Activated CD4-positive, CD25-positive, alpha-beta regulatory T cell treated with anti-CD3 and anti-CD28 coated beads, Interleukin-2, amount 50 U/mL, for 72 hours (primary cell): ENCODE data around the gene MSI1.

ENCODE experiments used
- DNase-seq: peaks from one replicate; pipeline ENCODE4 v3.0.0; 2021

The MSI1 gene

GRCh38 chr12:120376934-120377572 lies 8.1 kb upstream of the MSI1 start:
- DNase-seq = no peak

GRCh38 chr12:120376416-120376815 lies 7.5 kb upstream of the MSI1 start:
- no peak for DNase-seq

GRCh38 chr12:120376009-120376408 lies 7.0 kb upstream of the MSI1 start:
- no peak for DNase-seq

GRCh38 chr12:120373683-120374082 lies 4.7 kb upstream of the MSI1 start:
- no peak for DNase-seq

- no peak for DNase-seq
Observed at GRCh38 chr12:120370343-120371243, 1.6 kb upstream of the MSI1 start.

- no peak for DNase-seq
Observed at GRCh38 chr12:120369603-120370342, 809 bp upstream of the MSI1 start.

- DNase-seq = no peak
Observed at GRCh38 chr12:120367924-120368788, 808 bp downstream of the MSI1 start.

- DNase-seq = no peak
Observed at GRCh38 chr12:120367233-120367923, 1.6 kb downstream of the MSI1 start.

- no peak for DNase-seq
Observed at GRCh38 chr12:120366845-120367232, 2.1 kb downstream of the MSI1 start.

GRCh38 chr12:120366341-120366705 lies 2.6 kb downstream of the MSI1 start:
- DNase-seq = no peak

GRCh38 chr12:120365675-120366340 lies 3.2 kb downstream of the MSI1 start:
- DNase-seq = no peak

- no peak for DNase-seq
Observed at GRCh38 chr12:120364487-120364886, 4.5 kb downstream of the MSI1 start.

- DNase-seq = no peak
Observed at GRCh38 chr12:120363274-120363855, 5.6 kb downstream of the MSI1 start.

- DNase-seq = no peak
Observed at GRCh38 chr12:120362516-120363273, 6.3 kb downstream of the MSI1 start.

GRCh38 chr12:120361506-120362208 lies 7.3 kb downstream of the MSI1 start:
- no peak for DNase-seq

GRCh38 chr12:120359128-120359527 lies 9.8 kb downstream of the MSI1 start:
- no peak for DNase-seq

- DNase-seq = no peak
Observed at GRCh38 chr12:120358412-120359100, 10.4 kb downstream of the MSI1 start.

GRCh38 chr12:120357104-120357503 lies 11.9 kb downstream of the MSI1 start:
- no peak for DNase-seq

- peak; percentile 78 for DNase-seq
Observed at GRCh38 chr12:120356567-120357030, 12.4 kb downstream of the MSI1 start.
